TTC549 (cell line): ENCODE measurements around the gene NTM.
"Not testable (repeated sequence)": the region's sequence is repeated elsewhere in the genome, so short reads cannot be mapped to it uniquely, and the experiment has no call there.

ENCODE experiments used
- FAIRE-seq: peaks from 2 replicates; lab custom pipeline; 2012; peaks lifted over from hg19 to GRCh38; lab: Jason Lieb, UNC

The NTM gene

GRCh38 chr11:131670876-131671275 is 300.5 kb downstream of the NTM start:
- FAIRE-seq, result no peak

GRCh38 chr11:131671320-131671719 is 300.9 kb downstream of the NTM start:
- no peak for FAIRE-seq

DNA sequence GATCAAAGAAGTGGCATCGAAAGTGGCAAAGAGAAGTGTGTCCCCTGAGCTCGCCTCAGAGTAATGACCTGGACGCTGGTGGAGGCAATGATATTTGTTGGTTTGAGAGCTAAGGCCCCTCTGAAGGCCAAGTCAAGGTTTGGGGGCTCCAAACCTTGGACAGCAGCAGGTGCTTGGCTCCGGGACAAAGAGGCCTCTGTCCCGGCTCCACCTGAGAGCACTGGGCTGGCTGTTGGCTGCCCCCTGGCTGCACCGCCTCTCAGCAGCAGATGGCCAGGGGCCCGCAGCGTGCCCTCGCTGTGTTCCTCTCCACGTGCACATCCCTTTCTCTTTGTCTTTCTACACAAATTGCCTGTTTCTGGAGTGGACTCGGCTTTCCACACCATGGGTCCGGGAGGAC is 301.3 kb downstream of the NTM start:
- FAIRE-seq, result no peak

- FAIRE-seq, result no peak
Measured at GRCh38 chr11:131672191-131672590, 301.8 kb downstream of the NTM start.

- no peak for FAIRE-seq
Measured at GRCh38 chr11:131674051-131674755, 303.8 kb downstream of the NTM start.

GRCh38 chr11:131675121-131675888 is 304.9 kb downstream of the NTM start:
- FAIRE-seq, result no peak

- FAIRE-seq, result no peak
Measured at GRCh38 chr11:131677828-131678470, 307.5 kb downstream of the NTM start.

DNA sequence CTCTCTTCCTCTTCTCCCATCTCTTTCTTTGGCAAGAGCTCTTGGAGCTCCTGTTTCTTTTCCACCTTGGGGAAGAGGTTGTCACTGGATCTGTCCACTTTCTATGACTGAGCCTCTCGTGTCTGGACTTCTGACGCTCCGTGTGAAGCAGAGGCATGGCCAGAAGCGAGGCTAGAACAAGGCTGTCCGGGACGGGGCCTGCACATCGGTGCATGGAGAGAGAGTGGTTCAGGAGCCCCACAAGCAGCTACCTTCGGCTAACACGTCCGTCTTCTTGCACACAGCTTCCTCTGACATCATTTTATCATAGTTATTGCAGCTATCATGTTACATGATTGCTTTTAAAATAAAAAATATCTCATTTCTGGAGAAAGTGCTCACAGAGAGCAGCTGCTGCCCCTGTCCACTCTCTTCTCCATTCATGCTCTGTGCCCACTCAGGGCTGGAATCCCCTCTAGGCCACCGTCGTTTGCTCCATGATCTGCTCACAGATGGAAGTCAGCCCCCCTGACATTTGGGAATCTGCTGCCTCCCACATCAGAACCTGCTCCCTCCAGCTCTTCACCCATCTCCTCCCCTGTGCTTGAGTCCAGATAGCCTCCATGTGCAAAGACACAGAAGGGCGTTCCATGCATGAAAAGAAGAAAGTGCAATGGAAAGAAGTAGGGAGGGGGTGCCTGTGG is 308.4 kb downstream of the NTM start:
- no peak for FAIRE-seq

DNA sequence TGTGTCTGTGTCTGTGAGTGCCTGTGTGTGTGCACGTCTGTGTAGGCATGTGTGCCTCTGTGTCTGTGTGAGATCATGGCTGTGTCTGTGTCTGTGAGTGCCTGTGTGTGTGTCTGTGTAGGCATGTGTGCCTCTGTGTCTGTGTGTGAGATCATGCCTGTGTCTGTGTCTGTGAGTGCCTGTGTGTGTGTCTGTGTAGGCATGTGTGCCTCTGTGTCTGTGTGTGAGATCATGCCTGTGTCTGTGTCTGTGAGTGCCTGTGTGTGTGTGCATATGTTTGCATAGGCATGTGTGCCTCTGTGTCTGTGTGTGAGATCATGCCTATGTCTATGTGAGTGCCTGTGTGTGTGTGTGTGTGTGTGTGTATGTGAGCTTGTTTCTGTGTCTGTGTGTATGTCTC is 310.0 kb downstream of the NTM start:
- FAIRE-seq, result not testable (repeated sequence)

GRCh38 chr11:131681920-131682319 is 311.5 kb downstream of the NTM start:
- no peak for FAIRE-seq

GRCh38 chr11:131682373-131683015 is 312.1 kb downstream of the NTM start:
- no peak for FAIRE-seq

DNA sequence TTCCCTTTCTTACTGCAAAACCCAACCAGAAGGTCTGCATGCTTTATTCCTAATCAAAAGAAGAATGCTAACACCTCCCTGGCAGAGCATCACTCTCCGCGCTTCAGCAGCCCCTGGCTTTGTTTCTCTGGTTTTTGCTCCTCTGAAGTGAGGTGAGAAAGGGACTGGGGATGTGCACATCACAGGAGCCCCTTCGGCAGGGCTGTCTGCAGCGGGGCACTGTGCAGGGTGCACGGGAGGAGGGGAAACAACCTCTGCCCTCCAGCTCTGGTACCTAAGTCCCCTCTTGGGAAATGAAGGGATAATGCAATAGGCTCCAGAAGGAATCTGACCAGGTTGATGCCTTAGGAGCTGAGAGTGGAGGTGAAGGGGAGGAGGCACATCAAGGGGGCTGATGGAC is 312.7 kb downstream of the NTM start:
- no peak for FAIRE-seq

DNA sequence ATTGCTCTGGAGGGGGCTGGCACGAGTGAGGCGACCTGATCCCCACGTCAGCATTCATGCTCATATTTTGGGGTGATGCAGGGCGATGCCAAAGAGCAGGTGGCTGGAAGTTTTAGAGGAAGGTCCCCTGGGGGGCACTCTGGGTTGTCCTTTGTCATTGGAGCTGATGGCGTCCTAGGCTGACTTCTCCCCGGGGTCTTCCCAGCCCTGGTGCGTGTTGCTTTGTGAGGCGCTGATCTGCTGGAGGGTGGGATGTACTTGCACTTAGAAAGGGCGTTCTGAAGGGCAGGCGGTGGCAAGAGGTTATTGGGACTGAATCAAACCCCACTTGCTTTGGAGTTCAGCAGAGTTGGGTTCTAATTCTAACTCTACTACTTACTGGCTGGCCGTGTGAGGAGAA is 313.3 kb downstream of the NTM start:
- no peak for FAIRE-seq

- FAIRE-seq, result no peak
Measured at GRCh38 chr11:131684111-131685060, 314.0 kb downstream of the NTM start.

DNA sequence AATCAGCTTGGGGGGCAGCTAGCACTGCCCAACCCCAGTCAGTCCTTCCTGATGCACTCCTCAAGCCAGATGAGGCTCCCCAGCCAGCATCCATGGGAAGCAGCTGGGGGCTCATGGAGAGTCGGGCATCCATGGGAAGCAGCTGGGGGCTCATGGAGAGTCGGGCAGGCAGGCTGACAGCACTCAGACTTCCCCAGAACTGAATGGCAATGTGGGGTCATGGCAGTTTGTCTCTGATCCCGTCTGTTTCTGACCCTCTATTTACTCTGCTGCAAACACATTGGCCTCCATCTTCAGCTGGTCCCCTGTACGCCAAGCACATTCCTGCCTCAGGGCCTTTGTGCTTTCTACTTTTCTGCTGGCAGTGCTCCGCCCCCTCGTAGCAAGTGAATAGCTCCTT is 314.8 kb downstream of the NTM start:
- FAIRE-seq, result no peak

DNA sequence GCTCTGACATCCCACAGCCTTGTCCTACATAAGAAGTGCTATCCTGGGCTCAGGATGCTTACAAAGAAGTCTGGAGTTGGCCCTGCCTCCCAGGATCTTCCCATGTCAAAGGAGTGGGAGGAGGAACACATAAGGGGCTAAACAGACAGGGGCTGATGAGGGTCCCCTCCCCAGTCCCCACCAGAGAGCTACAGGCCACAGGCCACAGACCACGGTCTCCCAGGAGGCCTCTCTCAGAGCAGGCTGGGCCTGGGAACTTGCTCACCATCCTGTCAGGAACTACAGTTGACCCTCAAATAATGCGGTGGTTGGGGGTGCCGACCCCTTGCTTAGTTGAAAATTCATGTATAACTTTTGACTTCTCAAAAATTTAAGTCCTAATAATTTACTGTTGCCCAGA is 315.5 kb downstream of the NTM start:
- FAIRE-seq, result no peak

- no peak for FAIRE-seq
Measured at GRCh38 chr11:131686836-131687235, 316.4 kb downstream of the NTM start.

DNA sequence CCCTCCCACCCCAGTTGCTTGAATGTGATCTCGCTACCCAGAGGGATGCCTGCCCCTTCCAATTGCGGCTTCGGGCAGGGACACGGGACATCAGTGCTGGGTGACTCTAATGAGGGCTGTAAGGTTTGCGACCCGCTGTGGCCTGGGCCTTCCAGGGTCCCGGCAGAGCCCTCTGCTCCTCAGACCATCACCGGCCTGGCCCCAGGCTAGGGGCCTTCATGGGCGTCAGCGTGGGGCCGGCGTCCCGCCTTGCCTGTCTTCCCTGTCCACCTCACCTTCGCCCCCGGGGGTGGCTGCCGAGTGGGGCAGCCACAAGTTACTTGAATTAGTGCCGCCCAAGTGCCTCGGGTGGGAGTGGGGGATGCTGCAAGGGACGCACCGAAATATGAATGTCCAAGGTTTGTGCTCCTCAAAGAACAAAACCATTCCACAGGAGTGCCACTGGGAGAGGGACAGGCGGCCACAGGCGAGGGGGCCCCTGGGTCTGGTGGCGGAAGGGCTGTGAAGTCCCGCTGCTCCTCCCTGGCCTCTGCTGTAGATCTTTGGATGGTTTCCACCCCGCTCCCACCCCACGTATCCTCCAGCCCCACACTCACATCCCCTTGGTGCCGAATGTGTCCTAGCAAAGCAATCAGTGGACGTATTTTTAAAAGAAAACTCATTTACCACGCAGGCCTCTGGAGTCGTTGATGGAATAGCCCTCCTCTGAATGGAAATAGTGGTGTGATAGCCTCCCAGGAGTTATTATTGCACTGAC is 317.1 kb downstream of the NTM start:
- no peak for FAIRE-seq

- FAIRE-seq, result no peak
Measured at GRCh38 chr11:131688048-131688693, 317.8 kb downstream of the NTM start.
